GM12878 (cell line): ENCODE data around the gene NCAPD3. TPM values are rescaled to one million over a fixed set of nuclear protein-coding genes. Genes with fewer than 3 reads are reported as not detected.
"Not testable (repeated sequence)": the region's sequence is repeated elsewhere in the genome, so short reads cannot be mapped to it uniquely, and the experiment has no call there.

Experiments
- ATAC-seq: fragments of 200-7000 bp; cut with Tn5 transposase; 3 replicates; pipeline ENCODE4 v1.9.1; 2020; ENCODE audit warnings: mild to moderate bottlenecking, moderate library complexity
- BruUV-seq: library from RNA; stranded (reverse); fragments of 400-500 nt; replicated peaks from 2 replicates; lab custom pipeline; 2021; lab: Mats Ljungman, UMichigan
- CTCF ChIA-PET: fragments of 300-600 bp; sonication (Branson Sonifier 250); formaldehyde crosslinking; extraction: SDS; loops from one replicate; lab custom pipeline; 2021; ENCODE audit warnings: inconsistent platforms; lab: Yijun Ruan, JAX
- POLR2A ChIA-PET: fragments of 350-600 bp; formaldehyde crosslinking; extraction: SDS; loops from one replicate; lab custom pipeline; 2021; ENCODE audit warnings: inconsistent platforms; lab: Charles Lee
- RAD21 ChIA-PET: fragments of 300-600 bp; sonication (Branson Sonifier 250); formaldehyde crosslinking; loops from one replicate; lab custom pipeline; 2023; ENCODE audit warnings: antibody characterized with exemption; ENCODE audit not compliant: unreplicated experiment; lab: Charles Lee
- SMC1A ChIA-PET: fragments of 300-600 bp; sonication (Branson Sonifier 250); formaldehyde crosslinking; loops from one replicate; lab custom pipeline; 2023; ENCODE audit not compliant: unreplicated experiment, uncharacterized antibody; lab: Charles Lee
- DNase-seq: peaks from one replicate; pipeline ENCODE4 v3.0.0-alpha.2; 2011; ENCODE audit warnings: low read depth, low spot score
- FAIRE-seq: peaks from 3 replicates; lab custom pipeline; 2011; peaks lifted over from hg19 to GRCh38; lab: Jason Lieb, UNC
- H2AFZ ChIP-seq: 2 replicates; pipeline ENCODE4 v1.6.0; 2011; ENCODE audit warnings: low read depth, low read length, control low read depth; ENCODE audit not compliant: control insufficient read depth
- H3K27ac ChIP-seq: 2 replicates; pipeline ENCODE4 v1.5.1; 2011; ENCODE audit warnings: control low read depth; ENCODE audit not compliant: control insufficient read depth, insufficient read depth
- H3K27me3 ChIP-seq, 2 experiments: replicated peaks in 1 of 2; 2 replicates each; pipeline versions ENCODE4 v1.6.0 to v1.6.1; 2011; ENCODE audit warnings: low read length in 1 of 2; ENCODE audit not compliant: control insufficient read depth in 2 of 2, insufficient read depth in 2 of 2
- H3K36me3 ChIP-seq, 2 experiments: 2 replicates each; pipeline ENCODE4 v1.5.1; 2011; ENCODE audit warnings: low read length in 1 of 2; ENCODE audit not compliant: control insufficient read depth in 2 of 2, insufficient read depth in 2 of 2
- H3K4me1 ChIP-seq: 2 replicates; pipeline ENCODE4 v1.6.1; 2011; ENCODE audit warnings: mild to moderate bottlenecking, low read length, moderate library complexity, mixed read lengths; ENCODE audit not compliant: control insufficient read depth, insufficient read depth
- H3K4me2 ChIP-seq: 2 replicates; pipeline ENCODE4 v1.6.0; 2011; ENCODE audit warnings: control low read depth; ENCODE audit not compliant: control insufficient read depth, insufficient read depth
- H3K4me3 ChIP-seq: fragments of 200-600 bp; sonication (generic); 2 replicates; pipeline ENCODE4 v1.5.1; 2016
- H3K79me2 ChIP-seq: 2 replicates; pipeline ENCODE4 v1.6.0; 2011; ENCODE audit warnings: low read length; ENCODE audit not compliant: control insufficient read depth, insufficient read depth
- H3K9ac ChIP-seq: 2 replicates; pipeline ENCODE4 v1.8.0; 2011; ENCODE audit warnings: low read length, control low read depth, mixed read lengths; ENCODE audit not compliant: control insufficient read depth, insufficient read depth
- H3K9me3 ChIP-seq: replicated peaks from 3 replicates; pipeline ENCODE4 v1.5.1; 2011; ENCODE audit warnings: mild to moderate bottlenecking, low read length; ENCODE audit not compliant: control insufficient read depth, insufficient read depth
- H4K20me1 ChIP-seq: 2 replicates; pipeline ENCODE4 v1.6.0; 2011; ENCODE audit not compliant: control insufficient read depth, insufficient read depth
- BACH1 ChIP-seq: fragments of 450-650 bp; IDR thresholded peaks from 2 replicates; pipeline ENCODE4 v1.6.1; 2017; ENCODE audit warnings: mild to moderate bottlenecking, borderline replicate concordance
- POLR2AphosphoS2 ChIP-seq: IDR thresholded peaks from 2 replicates; pipeline ENCODE4 v1.6.1; 2011; ENCODE audit warnings: low read depth, mild to moderate bottlenecking, low read length, improper control_type of control experiment, moderate library complexity
- SUPT20H ChIP-seq: IDR thresholded peaks from 2 replicates; pipeline ENCODE4 v1.6.1; 2011; ENCODE audit warnings: low read depth, mild to moderate bottlenecking, low read length, moderate library complexity, borderline replicate concordance; ENCODE audit not compliant: control insufficient read depth
- WGBS: methylation state at CpG from one replicate; pipeline ENCODE4 v1.1.6; 2016; ENCODE audit warnings: low lambda C conversion rate; ENCODE audit not compliant: insufficient replicate concordance, insufficient coverage; ENCODE audit errors: missing lambda C conversion rate; 5-methylcytosine and 5-hydroxymethylcytosine counted together
- in situ Hi-C: fragments of 300-500 bp; cut with MboI; formaldehyde crosslinking; loops from 9 replicates; pipeline ENCODE4 v1.14.3; 2018; ENCODE audit warnings: mixed read lengths
- intact Hi-C: fragments of 100-400 bp; cut with micrococcal nuclease; formaldehyde crosslinking; loops from one replicate; pipeline ENCODE4 v1.14.2; 2022; ENCODE audit not compliant: unreplicated experiment
- polyA plus RNA-seq, 11 experiments: library from polyadenylated mRNA; depleted of rRNA in 4 of 11; unstranded in 6 of 11; stranded (reverse) in 5 of 11; fragments of >200 nt; fragmentation: Nextera tagmentation in 4 of 11; fragmentation: Illumina TruSeq in 1 of 11; extraction: Ambion mirVana in 4 of 11; extraction: Trizol in 1 of 11; gene quantifications; 1 replicate in 1 of 11; 2 replicates in 10 of 11; pipeline versions ENCODE4 v1.2.1 to v1.2.3, GENCODE V29; 2011 to 2016; ENCODE audit warnings: inconsistent platforms in 2 of 11, missing spikeins in 2 of 11, low read depth in 1 of 11
- total RNA-seq, 4 experiments: library from RNA; depleted of rRNA in 3 of 4; stranded (reverse); fragments of >200 nt in 3 of 4; fragmentation: Illumina TruSeq in 1 of 4; extraction: Trizol in 1 of 4; gene quantifications; 2 replicates each; pipeline versions ENCODE4 v1.2.1 to v1.2.3, GENCODE V29; 2013 to 2021
- TF ChIP-seq, protein P1 (sequence below): fragments of 450-650 bp; formaldehyde crosslinking; IDR thresholded peaks from 2 replicates; pipeline ENCODE4 v1.4.0; 2022; ENCODE audit warnings: mild to moderate bottlenecking, moderate library complexity
- TF ChIP-seq, protein P2 (sequence below): fragments of 450-650 bp; formaldehyde crosslinking; IDR thresholded peaks from 2 replicates; pipeline ENCODE4 v1.4.0; 2020; ENCODE audit warnings: mild to moderate bottlenecking, moderate library complexity

The NCAPD3 gene
- total and polyA plus RNA-seq, 10 of the 15 experiments (the other 5 are each of a cell fraction or from before 2014, with no cell fraction given): 14.9 to 58.2 (median 48.2) TPM

DNA sequence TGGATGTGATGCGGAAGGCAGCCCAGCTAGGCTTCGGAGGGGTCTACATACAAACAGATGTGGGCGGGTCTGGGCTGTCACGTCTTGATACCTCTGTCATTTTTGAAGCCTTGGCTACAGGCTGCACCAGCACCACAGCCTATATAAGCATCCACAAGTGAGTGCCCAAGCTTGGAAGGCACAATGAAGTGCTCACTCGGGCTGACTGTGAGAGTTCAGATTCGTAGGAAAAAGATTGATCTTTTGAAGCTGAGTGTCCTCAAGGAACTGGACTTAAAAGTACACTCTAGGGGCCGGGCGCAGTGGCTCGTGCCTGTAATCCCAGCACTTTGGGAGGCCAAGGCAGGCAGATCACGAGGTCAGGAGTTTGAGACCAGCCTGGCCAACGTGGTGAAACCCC, 33.3 kb upstream of the NCAPD3 start:
- no TSS peak for BruUV-seq
- Histone ChIP-seq H3K9me3 (no peaks in the 10 kb centered on the region), H4K20me1 (no peaks in the 10 kb centered on the region), H3K27ac (no peak overlapping the region), H3K36me3 (no peaks in the 10 kb centered on the region; a peak in 1 of 4 replicates), H2AFZ (no peak overlapping the region), H3K9ac (no peak overlapping the region), H3K4me1 (peaks cover 3% of the 10 kb centered on the region), H3K27me3 (no peaks in the 10 kb centered on the region), H3K4me2 (no peak overlapping the region), H3K4me3 (no peak overlapping the region), H3K79me2 (peaks cover 6% of the 10 kb centered on the region)
- ChIA-PET RAD21 (no interaction called here), POLR2A (no interaction called here), CTCF (interaction anchor here (1.2 kb wide), 1 partner anchor 50 kb away, joined by 4 read pairs; no protein-coding TSS in a partner anchor), SMC1A (no interaction called here)
- ATAC-seq (no peak), FAIRE-seq (no peak), DNase-seq (no peak)
- intact Hi-C loops (loop anchor here (10.0 kb wide), 1 partner anchor 52 kb away; no protein-coding TSS in a partner anchor), in situ Hi-C loops (no loop called here)
- WGBS: 90% methylated on average over 11 of the region's 11 CpGs
- TF ChIP-seq, protein P1, sequence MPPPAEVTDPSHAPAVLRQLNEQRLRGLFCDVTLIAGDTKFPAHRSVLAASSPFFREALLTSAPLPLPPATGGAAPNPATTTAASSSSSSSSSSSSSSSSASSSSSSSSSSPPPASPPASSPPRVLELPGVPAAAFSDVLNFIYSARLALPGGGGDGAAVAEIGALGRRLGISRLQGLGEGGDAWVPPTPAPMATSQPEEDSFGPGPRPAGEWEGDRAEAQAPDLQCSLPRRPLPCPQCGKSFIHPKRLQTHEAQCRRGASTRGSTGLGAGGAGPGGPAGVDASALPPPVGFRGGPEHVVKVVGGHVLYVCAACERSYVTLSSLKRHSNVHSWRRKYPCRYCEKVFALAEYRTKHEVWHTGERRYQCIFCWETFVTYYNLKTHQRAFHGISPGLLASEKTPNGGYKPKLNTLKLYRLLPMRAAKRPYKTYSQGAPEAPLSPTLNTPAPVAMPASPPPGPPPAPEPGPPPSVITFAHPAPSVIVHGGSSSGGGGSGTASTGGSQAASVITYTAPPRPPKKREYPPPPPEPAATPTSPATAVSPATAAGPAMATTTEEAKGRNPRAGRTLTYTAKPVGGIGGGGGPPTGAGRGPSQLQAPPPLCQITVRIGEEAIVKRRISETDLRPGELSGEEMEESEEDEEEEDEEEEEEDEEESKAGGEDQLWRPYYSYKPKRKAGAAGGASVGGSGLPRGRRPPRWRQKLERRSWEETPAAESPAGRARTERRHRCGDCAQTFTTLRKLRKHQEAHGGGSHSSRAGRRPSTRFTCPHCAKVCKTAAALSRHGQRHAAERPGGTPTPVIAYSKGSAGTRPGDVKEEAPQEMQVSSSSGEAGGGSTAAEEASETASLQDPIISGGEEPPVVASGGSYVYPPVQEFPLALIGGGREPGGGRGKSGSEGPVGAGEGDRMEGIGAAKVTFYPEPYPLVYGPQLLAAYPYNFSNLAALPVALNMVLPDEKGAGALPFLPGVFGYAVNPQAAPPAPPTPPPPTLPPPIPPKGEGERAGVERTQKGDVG (CRISPR knock-in tag): no peak
- TF ChIP-seq, protein P2, sequence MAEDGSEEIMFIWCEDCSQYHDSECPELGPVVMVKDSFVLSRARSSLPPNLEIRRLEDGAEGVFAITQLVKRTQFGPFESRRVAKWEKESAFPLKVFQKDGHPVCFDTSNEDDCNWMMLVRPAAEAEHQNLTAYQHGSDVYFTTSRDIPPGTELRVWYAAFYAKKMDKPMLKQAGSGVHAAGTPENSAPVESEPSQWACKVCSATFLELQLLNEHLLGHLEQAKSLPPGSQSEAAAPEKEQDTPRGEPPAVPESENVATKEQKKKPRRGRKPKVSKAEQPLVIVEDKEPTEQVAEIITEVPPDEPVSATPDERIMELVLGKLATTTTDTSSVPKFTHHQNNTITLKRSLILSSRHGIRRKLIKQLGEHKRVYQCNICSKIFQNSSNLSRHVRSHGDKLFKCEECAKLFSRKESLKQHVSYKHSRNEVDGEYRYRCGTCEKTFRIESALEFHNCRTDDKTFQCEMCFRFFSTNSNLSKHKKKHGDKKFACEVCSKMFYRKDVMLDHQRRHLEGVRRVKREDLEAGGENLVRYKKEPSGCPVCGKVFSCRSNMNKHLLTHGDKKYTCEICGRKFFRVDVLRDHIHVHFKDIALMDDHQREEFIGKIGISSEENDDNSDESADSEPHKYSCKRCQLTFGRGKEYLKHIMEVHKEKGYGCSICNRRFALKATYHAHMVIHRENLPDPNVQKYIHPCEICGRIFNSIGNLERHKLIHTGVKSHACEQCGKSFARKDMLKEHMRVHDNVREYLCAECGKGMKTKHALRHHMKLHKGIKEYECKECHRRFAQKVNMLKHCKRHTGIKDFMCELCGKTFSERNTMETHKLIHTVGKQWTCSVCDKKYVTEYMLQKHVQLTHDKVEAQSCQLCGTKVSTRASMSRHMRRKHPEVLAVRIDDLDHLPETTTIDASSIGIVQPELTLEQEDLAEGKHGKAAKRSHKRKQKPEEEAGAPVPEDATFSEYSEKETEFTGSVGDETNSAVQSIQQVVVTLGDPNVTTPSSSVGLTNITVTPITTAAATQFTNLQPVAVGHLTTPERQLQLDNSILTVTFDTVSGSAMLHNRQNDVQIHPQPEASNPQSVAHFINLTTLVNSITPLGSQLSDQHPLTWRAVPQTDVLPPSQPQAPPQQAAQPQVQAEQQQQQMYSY (CRISPR knock-in tag): no peak
- no peak for TF ChIP-seq BACH1
- TF ChIP-seq SUPT20H: no peak
- TF ChIP-seq POLR2AphosphoS2: no peak

DNA sequence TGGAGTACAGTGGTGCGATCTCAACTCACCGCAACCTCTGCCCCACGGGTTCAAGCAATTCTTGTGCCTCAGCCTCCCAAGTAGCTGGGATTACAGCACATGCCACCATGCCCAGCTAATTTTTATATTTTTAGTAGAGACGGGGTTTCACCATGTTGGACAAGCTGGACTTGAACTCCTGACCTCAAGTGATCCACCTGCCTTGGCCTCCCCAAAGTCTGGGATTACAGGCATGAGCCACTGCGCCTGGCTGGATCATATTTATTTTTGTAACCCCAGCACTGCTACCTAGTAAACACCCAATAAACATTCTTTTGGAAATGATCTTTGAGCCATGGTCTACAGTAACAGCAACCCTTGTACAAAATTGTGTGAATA, 31.4 kb upstream of the NCAPD3 start:
- POLR2A ChIA-PET: interaction anchor here (0.7 kb wide), 1 partner anchor 31 kb away, joined by 3 read pairs; the partner anchor contains the start of genes NCAPD3 and VPS26B
- WGBS: 88% methylated on average over 5 of the region's 5 CpGs
- H3K36me3 ChIP-seq, DNase-seq, H3K79me2 ChIP-seq, ATAC-seq, H3K4me3 ChIP-seq, H3K9ac ChIP-seq, FAIRE-seq, H2AFZ ChIP-seq, H3K9me3 ChIP-seq, H4K20me1 ChIP-seq, H3K4me1 ChIP-seq, H3K27me3 ChIP-seq, BruUV-seq, in situ Hi-C loops, H3K27ac ChIP-seq: not testable (repeated sequence)
- RAD21 ChIA-PET: interaction anchor here (1.2 kb wide), 1 partner anchor 48 kb away, joined by 3 read pairs; no protein-coding TSS in a partner anchor
- SMC1A ChIA-PET: interaction anchor here (0.6 to 2.2 kb wide), 3 partner anchors 12 to 35 kb away, joined by 3 to 8 read pairs (median 3); no protein-coding TSS in a partner anchor
- intact Hi-C loops: loop anchor here (10.0 kb wide), 1 partner anchor 50 kb away; no protein-coding TSS in a partner anchor
- CTCF ChIA-PET: interaction anchor here (0.6 to 3.4 kb wide), 2 partner anchors 24 to 47 kb away, joined by 3 to 18 read pairs; no protein-coding TSS in a partner anchor
- peak overlapping the region; percentile 73; the same call in 1 of the 2 replicates for H3K4me2 ChIP-seq
